HAP-1 (cell line): Measurements from ENCODE around the gene PYDC1.
"Not testable (repeated sequence)": the region's sequence is repeated elsewhere in the genome, so short reads cannot be mapped to it uniquely, and the experiment has no call there.

ENCODE experiments used
- DNase-seq, 2 experiments: peaks; one replicate each; pipeline ENCODE4 v3.0.0-alpha.2; 2016 to 2020; ENCODE audit warnings: low spot score in 2 of 2
- H3K27me3 ChIP-seq: fragments of 250-450 bp; sonication (Bioruptor Pico); 2 replicates; pipeline ENCODE4 v1.5.1; 2020; ENCODE audit warnings: low read depth, mild to moderate bottlenecking, moderate library complexity
- H3K36me3 ChIP-seq: fragments of 250-450 bp; sonication (Bioruptor Pico); replicated peaks from 2 replicates; pipeline ENCODE4 v1.5.1; 2020; ENCODE audit warnings: mild to moderate bottlenecking
- H3K4me1 ChIP-seq: fragments of 250-450 bp; sonication (Bioruptor Pico); 2 replicates; pipeline ENCODE4 v1.5.1; 2020; ENCODE audit warnings: mild to moderate bottlenecking
- H3K4me3 ChIP-seq: fragments of 250-450 bp; sonication (Bioruptor Pico); 2 replicates; pipeline ENCODE4 v1.5.1; 2020; ENCODE audit warnings: mild to moderate bottlenecking, moderate library complexity
- H3K9me3 ChIP-seq: fragments of 250-450 bp; sonication (Bioruptor Pico); 2 replicates; pipeline ENCODE4 v1.5.1; 2020; ENCODE audit warnings: mild to moderate bottlenecking, moderate library complexity
- in situ Hi-C: fragments of 300-500 bp; cut with MboI; formaldehyde crosslinking; loops from 3 replicates; pipeline ENCODE4 v1.14.3; 2020; ENCODE audit warnings: low sequenced_read_pairs, inconsistent platforms, mixed read lengths

PYDC1 gene

DNA sequence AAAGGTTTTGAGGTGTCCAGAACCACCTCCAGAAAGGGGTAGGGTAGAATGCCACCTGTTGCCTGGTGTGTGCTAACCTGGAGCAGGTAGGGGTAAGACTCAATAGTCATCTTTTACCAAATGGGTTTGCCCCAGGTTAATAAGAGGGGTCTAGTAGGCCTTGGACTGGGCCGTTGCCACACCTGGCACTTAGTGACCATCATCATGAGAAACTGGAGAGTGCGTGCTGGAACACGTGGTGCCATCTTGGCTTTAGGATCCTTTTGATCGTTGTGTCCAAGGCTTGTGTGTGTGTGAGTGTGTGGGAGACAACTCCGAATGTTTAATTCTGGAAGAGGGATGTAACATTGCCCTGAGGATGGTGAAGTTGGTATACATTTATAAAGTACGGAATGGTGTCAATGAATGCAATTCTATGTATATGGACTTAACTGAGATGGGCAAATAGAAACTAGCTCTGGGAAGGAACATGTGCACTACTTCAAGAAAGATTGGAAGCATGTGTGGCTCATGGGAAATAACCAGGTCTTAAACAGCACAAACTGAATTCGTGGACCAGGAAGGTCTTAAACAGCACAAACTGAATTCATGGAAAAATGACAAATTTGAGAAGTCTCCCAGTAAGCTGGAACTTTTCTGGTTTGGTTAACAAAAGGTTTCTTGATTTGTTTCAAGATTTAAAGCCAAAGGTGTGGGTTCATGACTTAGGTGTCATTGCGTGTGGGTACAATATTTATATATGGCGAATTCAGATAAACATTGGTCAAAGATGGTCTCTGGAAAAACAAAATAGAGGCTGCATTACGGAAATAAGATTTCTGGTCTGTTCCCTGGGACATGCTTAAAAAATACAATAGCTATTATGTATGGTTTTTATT lies 29.8 kb downstream of the PYDC1 start:
- no peaks in the 10 kb centered on the region for H3K9me3 ChIP-seq
- no peaks in the 10 kb centered on the region for H3K27me3 ChIP-seq
- H3K4me3 ChIP-seq: no peak overlapping the region
- peaks cover 4% of the 10 kb centered on the region; the same call in 1 of the 2 replicates for H3K4me1 ChIP-seq
- peaks cover 99% of the 10 kb centered on the region for H3K36me3 ChIP-seq
- in situ Hi-C loops: no loop called here
- peak in 1 of 2 experiments; percentile 2 for DNase-seq

DNA sequence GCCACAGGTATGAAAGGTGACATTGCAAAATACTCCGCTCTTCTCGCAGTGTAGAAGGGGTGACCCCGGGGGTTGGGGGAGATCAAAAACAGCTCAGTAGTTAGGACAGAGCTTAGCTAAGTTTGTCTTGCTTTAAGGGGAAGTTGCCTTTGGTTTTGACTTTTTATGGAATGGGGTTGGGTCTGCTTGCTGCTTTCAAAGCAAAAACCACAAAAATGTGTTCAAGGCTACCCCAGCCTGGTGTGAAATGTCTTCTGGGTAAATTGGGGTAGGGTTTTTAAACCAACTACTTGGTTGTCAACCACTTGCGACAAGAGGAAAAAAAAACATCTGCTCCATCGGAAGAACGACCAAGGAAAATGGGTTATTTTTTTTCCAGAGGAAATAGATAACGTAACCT lies 30.8 kb downstream of the PYDC1 start:
- H3K36me3 ChIP-seq: peaks cover 99% of the 10 kb centered on the region
- DNase-seq: no peak
- H3K4me1 ChIP-seq: peaks cover 5% of the 10 kb centered on the region; the same call in 1 of the 2 replicates

DNA sequence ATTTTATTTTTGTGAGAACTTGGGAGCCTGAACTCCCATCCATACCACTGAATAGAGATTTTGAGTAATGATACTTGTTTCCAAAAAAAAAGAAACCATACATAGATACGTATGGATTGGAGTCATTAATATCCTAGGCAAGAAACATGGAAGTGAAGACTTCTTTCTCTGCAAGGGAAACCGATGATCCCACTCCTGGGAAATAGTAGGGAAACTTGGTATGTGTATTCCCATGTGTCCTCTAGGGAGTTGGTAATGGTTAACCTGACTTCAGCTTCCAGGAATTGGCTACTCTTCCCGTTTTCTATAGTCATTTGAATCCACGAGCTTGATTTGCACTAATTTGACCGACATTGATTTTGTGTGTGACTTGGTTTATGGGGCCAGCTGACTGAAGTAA lies 31.6 kb downstream of the PYDC1 start:
- H3K4me1 ChIP-seq: peaks cover 5% of the 10 kb centered on the region; the same call in 1 of the 2 replicates
- H3K9me3 ChIP-seq: no peaks in the 10 kb centered on the region
- no peak overlapping the region for H3K4me3 ChIP-seq
- in situ Hi-C loops: no loop called here
- H3K27me3 ChIP-seq: no peaks in the 10 kb centered on the region
- no peak for DNase-seq
- H3K36me3 ChIP-seq: peaks cover 98% of the 10 kb centered on the region

More for the DNA sequence above, 30.8 kb downstream of the PYDC1 start:
- H3K4me3 ChIP-seq: no peak overlapping the region
- H3K9me3 ChIP-seq: no peaks in the 10 kb centered on the region
- no peaks in the 10 kb centered on the region for H3K27me3 ChIP-seq
- in situ Hi-C loops: no loop called here

DNA sequence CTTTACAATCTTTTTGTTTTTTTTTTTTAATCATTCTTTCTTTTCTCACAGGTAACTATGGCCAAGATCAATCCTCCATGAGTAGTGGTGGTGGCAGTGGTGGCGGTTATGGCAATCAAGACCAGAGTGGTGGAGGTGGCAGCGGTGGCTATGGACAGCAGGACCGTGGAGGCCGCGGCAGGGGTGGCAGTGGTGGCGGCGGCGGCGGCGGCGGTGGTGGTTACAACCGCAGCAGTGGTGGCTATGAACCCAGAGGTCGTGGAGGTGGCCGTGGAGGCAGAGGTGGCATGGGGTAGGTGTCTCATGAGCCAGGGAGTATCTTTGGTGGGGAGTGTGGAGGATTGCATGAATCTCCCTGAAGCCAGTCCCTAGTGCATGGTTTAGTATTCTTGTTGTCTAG lies 32.0 kb downstream of the PYDC1 start:
- Histone ChIP-seq H3K9me3 (no peaks in the 10 kb centered on the region), H3K4me1 (peaks cover 5% of the 10 kb centered on the region; the same call in 1 of the 2 replicates), H3K4me3 (no peak overlapping the region), H3K36me3 (peaks cover 96% of the 10 kb centered on the region), H3K27me3 (no peaks in the 10 kb centered on the region)
- DNase-seq: no peak
- in situ Hi-C loops: no loop called here

DNA sequence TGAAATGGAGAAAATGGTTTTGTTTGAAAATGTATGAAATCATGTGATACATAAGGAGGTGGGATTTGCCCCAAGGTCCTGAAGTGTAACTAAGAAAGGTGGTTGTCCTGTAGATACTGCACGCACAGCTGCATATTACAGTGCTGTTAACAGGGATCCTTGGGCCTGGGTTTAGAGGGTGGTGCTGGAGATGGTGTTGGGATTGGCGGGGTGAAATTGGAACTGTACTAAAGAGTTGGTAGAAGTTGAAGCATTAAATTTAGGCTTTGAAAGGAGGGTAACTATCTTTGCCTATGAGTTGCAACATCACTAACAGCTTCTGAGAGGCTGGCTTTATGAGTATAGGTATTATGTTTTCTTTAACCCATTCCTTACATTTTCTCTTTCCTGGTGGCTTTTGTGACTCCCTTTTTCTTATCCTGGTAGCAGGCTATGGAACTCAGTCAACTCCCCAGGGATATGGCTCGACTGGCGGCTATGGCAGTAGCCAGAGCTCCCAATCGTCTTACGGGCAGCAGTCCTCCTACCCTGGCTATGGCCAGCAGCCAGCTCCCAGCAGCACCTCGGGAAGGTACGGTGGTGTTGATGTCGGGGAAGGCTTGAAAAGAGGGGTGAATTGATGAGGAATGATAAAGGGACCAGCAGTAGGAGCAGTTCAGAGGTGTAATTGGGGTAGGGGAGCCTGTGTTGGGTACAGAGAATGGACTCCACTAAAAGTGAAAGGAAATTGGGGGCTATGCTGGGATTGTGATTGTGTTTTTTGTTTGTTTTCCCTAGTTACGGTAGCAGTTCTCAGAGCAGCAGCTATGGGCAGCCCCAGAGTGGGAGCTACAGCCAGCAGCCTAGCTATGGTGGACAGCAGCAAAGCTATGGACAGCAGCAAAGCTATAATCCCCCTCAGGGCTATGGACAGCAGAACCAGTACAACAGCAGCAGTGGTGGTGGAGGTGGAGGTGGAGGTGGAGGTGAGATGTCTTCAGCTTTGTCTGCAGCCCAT lies 33.2 kb downstream of the PYDC1 start:
- Histone ChIP-seq H3K9me3 (no peaks in the 10 kb centered on the region), H3K4me1 (peaks cover 11% of the 10 kb centered on the region), H3K27me3 (no peaks in the 10 kb centered on the region), H3K4me3 (no peak overlapping the region), H3K36me3 (peaks cover 84% of the 10 kb centered on the region)
- peak in 1 of 2 experiments; percentile 26 for DNase-seq
- in situ Hi-C loops: no loop called here

DNA sequence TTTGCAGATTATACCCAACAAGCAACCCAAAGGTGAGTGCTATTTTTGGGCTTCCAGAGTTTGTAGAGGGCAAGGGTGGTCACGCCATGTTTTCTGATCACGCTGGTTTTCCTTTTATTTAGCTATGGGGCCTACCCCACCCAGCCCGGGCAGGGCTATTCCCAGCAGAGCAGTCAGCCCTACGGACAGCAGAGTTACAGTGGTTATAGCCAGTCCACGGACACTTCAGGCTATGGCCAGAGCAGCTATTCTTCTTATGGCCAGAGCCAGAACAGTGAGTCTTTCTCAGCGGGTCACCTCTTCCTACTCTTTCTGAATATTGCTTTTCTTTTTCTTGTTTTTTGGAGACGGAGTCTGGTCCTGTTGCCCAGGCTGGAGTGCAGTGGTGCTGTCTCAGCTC lies 34.5 kb downstream of the PYDC1 start:
- no peak for DNase-seq
- in situ Hi-C loops: no loop called here
- H3K27me3 ChIP-seq: no peaks in the 10 kb centered on the region
- peaks cover 13% of the 10 kb centered on the region for H3K4me1 ChIP-seq
- H3K36me3 ChIP-seq: peaks cover 71% of the 10 kb centered on the region
- no peaks in the 10 kb centered on the region for H3K9me3 ChIP-seq
- peak overlapping the region; percentile 99 for H3K4me3 ChIP-seq

DNA sequence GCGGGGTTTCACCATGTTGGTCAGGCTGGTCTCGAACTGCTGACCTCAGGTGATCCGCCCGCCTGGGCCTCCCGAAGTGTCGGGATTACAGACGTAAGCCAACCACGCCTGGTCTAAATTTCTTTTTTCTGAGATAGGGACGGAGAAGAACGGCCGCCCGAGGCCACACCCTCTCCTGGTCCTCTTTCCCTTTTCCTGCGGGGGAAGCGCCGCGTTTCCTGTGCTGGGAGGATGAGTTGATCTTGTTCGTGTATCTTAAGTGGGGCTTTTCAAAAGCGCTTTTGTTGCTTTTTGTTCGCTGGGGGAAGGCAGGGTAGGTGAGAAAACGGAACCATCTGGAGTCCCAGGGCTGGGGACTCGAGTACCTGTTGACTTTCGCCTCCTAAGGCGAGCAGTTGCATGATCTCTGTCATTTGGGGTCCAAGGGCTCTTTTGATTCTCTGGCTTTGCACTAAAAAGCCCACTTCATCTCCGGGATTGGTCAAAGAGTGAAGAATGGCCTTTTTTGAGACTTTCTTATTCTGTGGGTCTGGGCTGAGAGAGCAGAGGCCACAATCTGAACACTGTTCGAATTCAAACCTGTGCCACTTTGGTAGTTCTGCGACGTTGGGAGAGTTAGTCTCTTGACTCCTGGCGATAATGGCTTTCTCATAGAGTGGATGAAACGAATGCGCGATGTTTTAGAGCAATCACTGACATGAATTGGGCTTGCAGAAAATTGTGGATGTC lies 35.7 kb downstream of the PYDC1 start:
- peaks cover 59% of the 10 kb centered on the region for H3K36me3 ChIP-seq
- DNase-seq: peak in 1 of 2 experiments; percentile 66
- in situ Hi-C loops: no loop called here

DNA sequence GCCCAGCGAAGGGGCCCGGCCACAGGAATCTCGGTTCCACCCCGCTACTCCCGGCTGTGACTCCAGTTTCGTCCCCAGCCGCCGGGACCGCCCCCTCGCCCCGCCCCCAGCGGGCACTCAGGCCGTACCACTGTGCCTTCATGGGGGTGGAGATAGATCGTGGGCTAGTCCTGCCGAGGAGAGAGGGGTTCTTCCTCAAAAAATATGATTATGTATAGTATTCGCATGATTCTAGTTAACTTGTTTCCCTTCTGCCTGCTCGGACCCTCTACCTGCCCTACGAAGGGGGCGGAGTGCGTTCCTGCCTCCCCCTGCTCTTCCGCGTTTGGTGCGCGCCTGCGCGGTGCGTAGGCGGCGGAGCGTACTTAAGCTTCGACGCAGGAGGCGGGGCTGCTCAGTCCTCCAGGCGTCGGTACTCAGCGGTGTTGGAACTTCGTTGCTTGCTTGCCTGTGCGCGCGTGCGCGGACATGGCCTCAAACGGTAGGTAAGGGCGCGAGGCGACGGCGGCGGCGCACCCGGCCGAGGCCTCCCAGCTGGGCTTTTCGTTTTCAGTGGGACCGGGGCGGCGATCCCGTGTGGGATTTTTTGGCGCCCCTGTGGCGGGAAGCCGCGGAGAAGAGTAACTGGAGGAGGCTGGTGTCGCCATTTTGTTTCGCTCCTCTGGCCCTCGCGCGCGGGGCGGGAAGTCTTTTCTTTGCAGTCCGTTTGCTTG lies 37.0 kb downstream of the PYDC1 start, which contains the start of gene FUS:
Gene FUS, plus strand, starts transcription at position 393 of the 713 bp plus-strand sequence. Its CDS starts 76 bp downstream, at position 469.
- Histone ChIP-seq H3K4me3 (peak within 1 kb of the TSS; percentile 99), H3K9me3 (no peaks in the 10 kb centered on the region), H3K4me1 (peaks cover 13% of the 10 kb centered on the region), H3K27me3 (no peaks in the 10 kb centered on the region), H3K36me3 (peaks cover 46% of the 10 kb centered on the region)
- peak; percentile 75 to 91 for DNase-seq
- in situ Hi-C loops: no loop called here

More for the DNA sequence above, 35.7 kb downstream of the PYDC1 start:
- H3K4me3 ChIP-seq: peak overlapping the region; percentile 99
- H3K9me3 ChIP-seq: no peaks in the 10 kb centered on the region
- H3K4me1 ChIP-seq: peaks cover 13% of the 10 kb centered on the region
- no peaks in the 10 kb centered on the region for H3K27me3 ChIP-seq

DNA sequence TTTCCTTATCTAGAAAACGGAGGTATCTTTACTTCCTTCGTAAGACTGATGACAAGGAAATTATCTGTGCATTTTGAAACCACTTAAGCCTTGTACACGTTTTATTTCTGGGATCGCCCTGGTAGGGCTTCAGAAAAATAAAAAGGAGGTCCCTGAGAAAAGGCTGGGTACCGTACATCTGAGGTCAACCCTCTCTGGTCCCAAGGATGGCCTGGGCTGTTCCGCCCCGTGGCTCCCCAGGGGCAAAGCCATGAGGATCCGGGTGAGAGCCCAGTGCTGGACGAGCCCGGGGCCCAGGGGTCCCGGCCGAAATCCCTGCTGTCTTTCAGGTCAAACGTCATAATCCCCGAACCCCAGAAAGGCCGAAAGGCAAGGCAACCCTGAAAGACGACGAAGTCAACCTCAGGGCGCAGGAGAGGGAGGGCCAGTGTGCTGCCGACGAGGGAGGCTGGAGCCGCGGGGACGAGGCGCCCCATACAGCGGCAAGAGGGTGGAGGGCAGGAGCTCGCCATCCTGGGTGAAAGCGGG lies 37.7 kb downstream of the PYDC1 start:
- no peaks in the 10 kb centered on the region for H3K27me3 ChIP-seq
- peaks cover 13% of the 10 kb centered on the region for H3K4me1 ChIP-seq
- peak in 1 of 2 experiments; percentile 20 for DNase-seq
- H3K9me3 ChIP-seq: no peaks in the 10 kb centered on the region
- peak overlapping the region; percentile 99 for H3K4me3 ChIP-seq
- H3K36me3 ChIP-seq: peaks cover 41% of the 10 kb centered on the region
- in situ Hi-C loops: no loop called here

DNA sequence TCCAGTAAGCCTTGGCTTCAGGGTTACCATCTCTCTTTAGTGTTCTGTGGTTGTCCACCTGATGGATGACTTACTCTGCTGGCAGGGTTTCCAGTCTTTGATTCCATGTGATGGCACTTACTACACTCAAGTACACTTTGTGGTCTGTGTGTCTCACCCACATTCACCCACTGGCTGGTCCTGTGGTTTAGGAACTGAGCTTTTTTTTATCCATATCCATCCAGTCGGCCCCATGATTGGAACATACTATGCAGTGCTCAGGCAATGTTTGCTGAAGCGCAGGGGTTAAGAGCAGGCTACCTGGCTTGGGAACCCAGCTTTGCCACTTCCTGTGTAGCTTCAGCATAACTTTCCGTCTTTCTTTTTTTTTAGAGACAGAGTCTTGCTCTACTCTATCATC lies 39.8 kb downstream of the PYDC1 start:
- no peak for DNase-seq
- H3K4me3 ChIP-seq: no peak overlapping the region
- in situ Hi-C loops: no loop called here
- H3K9me3 ChIP-seq: no peaks in the 10 kb centered on the region
- H3K36me3 ChIP-seq: peaks cover 20% of the 10 kb centered on the region
- peaks cover 9% of the 10 kb centered on the region for H3K4me1 ChIP-seq
- no peaks in the 10 kb centered on the region for H3K27me3 ChIP-seq

DNA sequence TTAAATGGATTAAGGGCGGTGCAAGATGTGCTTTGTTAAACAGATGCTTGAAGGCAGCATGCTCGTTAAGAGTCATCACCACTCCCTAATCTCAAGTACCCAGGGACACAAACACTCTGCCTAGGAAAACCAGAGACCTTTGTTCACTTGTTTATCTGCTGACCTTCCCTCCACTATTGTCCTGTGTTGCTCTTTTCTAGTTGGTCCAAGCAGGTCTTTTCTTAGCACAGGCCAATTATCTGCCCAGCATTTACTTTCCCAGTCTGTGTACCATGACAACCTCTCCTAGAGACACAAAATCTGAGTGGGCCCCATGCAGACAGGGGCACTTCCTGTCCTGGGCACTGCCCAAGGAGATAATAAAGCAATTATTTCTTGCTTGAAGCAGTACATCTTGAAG lies 46.9 kb downstream of the PYDC1 start:
- H3K27me3 ChIP-seq, H3K36me3 ChIP-seq, in situ Hi-C loops, H3K4me1 ChIP-seq, H3K4me3 ChIP-seq, H3K9me3 ChIP-seq: not testable (repeated sequence)
- DNase-seq: peak; percentile 52 to 57

DNA sequence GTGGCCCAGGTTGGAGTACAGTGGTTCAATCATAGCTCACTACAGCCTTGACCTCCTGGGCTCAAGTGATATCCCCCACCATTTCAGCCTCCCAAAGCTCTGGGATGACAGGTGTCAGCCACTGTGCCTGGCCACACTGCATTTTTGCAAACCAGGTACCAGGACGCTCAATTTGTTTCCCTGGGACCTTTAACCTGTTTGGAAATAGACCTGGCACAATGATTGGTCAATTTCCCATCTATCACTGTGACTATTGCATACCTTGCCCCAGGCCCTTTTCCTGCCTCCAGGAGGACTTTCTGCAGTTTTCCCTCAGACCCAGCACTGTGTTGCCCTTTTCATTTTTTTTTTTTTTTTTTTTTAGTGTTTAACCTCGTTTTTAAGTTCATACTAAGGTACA lies 48.1 kb downstream of the PYDC1 start:
- in situ Hi-C loops: no loop called here
- Histone ChIP-seq H3K4me1 (peaks cover 6% of the 10 kb centered on the region), H3K4me3 (no peak overlapping the region), H3K36me3 (no peaks in the 10 kb centered on the region), H3K9me3 (no peaks in the 10 kb centered on the region), H3K27me3 (no peaks in the 10 kb centered on the region)
- DNase-seq: no peak
